ENCODE measurements around the gene CYB561D2. TPM values are rescaled to one million over a fixed set of nuclear protein-coding genes. Genes with fewer than 3 reads are reported as not detected.

CYB561D2 gene
- total and polyA plus RNA-seq, 2 of the 13 experiments (the other 11 are each of a cell fraction or from before 2014, with no cell fraction given), result 11.1 to 17.2 TPM

DNA sequence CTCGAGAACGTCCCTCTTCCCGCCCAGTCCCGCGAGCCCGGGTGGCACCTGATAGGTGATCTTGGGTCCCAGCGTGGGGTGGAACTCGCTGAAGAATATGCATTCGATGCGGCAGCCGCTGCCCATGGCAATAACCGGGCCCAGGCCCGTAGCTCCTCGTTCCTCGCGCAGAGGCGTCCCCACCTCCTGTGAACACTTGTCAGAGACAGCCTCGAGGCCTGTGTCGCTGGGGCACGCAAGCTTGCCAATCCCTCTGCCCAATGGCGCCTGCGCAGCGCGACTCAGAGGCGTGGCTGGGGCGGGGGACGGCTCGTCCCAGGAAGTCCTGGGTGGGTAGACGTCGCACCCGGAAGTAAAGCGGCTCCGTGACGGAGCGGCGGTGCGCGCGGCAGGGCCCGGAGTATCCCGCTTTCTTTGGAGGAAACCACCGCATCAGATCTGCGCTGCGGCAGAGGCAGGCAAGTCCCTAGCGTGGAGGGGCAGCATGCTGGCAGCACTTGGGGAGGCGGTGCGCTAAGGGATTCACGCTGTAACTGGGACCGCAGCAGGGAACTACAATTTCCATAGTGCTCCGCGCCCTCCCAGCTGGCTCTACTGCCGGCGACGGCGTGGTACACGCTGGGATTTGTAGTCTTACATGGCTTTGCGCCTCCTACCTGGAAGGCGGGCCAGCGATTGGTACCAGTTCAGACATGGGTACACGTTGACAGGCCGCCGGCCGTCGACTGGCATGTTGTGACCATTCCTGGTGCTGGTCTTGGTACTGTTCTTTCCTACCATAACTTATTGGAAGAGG, at the start of gene CYB561D2, which contains the start of gene NPRL2 (continued):
- peak in 1 of 2 experiments; percentile 72; a peak in 2 of 4 replicates for TF ChIP-seq POLR2A (IDR thresholded peaks at IDR 0.05; ENCODE audit: insufficient read depth in 1 of 2, low read depth in 2 of 2, low read length in 2 of 2)
- TF ChIP-seq PHF21A (CRISPR knock-in tag; IDR thresholded peaks at IDR 0.05), result no peak
- TF ChIP-seq, protein P1, sequence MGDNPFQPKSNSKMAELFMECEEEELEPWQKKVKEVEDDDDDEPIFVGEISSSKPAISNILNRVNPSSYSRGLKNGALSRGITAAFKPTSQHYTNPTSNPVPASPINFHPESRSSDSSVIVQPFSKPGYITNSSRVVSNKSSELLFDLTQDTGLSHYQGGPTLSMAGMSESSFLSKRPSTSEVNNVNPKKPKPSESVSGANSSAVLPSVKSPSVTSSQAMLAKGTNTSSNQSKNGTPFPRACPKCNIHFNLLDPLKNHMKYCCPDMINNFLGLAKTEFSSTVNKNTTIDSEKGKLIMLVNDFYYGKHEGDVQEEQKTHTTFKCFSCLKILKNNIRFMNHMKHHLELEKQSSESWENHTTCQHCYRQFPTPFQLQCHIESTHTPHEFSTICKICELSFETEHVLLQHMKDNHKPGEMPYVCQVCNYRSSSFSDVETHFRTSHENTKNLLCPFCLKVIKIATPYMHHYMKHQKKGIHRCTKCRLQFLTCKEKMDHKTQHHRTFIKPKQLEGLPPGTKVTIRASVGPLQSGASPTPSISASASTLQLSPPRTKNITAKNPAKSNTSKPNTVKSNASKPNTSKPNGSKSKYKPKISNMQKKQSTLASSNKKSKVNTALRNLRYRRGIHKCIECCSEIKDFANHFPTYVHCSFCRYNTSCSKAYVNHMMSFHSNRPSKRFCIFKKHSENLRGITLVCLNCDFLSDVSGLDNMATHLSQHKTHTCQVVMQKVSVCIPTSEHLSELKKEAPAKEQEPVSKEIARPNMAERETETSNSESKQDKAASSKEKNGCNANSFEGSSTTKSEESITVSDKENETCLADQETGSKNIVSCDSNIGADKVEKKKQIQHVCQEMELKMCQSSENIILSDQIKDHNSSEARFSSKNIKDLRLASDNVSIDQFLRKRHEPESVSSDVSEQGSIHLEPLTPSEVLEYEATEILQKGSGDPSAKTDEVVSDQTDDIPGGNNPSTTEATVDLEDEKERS (CRISPR knock-in tag; IDR thresholded peaks at IDR 0.05), result peak; percentile 95
- TF ChIP-seq ZNF343 (CRISPR knock-in tag; IDR thresholded peaks at IDR 0.05), result peak; percentile 85; the same call in 1 of the 2 replicates
- peak; percentile 72; the same call in 1 of the 2 replicates for TF ChIP-seq MEIS1 (CRISPR knock-in tag; IDR thresholded peaks at IDR 0.05; ENCODE audit: borderline replicate concordance)
- peak; percentile 84 for TF ChIP-seq ZNF614 (CRISPR knock-in tag; IDR thresholded peaks at IDR 0.05; ENCODE audit: borderline replicate concordance)
- TF ChIP-seq, protein P2, sequence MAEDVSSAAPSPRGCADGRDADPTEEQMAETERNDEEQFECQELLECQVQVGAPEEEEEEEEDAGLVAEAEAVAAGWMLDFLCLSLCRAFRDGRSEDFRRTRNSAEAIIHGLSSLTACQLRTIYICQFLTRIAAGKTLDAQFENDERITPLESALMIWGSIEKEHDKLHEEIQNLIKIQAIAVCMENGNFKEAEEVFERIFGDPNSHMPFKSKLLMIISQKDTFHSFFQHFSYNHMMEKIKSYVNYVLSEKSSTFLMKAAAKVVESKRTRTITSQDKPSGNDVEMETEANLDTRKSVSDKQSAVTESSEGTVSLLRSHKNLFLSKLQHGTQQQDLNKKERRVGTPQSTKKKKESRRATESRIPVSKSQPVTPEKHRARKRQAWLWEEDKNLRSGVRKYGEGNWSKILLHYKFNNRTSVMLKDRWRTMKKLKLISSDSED (CRISPR knock-in tag; IDR thresholded peaks at IDR 0.05), result peak; percentile 92; the same call in 1 of the 2 replicates
- no peak; a peak in 1 of 4 replicates for TF ChIP-seq EP300 (IDR thresholded peaks at IDR 0.05; ENCODE audit: low read depth in 2 of 2, low read length in 2 of 2)
- peak; percentile 62; the same call in 1 of the 2 replicates for TF ChIP-seq EP300 (CRISPR knock-in tag; IDR thresholded peaks at IDR 0.05; ENCODE audit: borderline replicate concordance)
- peak; percentile 98 for TF ChIP-seq HCFC1 (IDR thresholded peaks at IDR 0.05; ENCODE audit: low read depth, low read length)
- peak; percentile 99 for TF ChIP-seq SMAD1 (CRISPR knock-in tag; IDR thresholded peaks at IDR 0.05; ENCODE audit: borderline replicate concordance, low read depth)
- TF ChIP-seq MEF2D (CRISPR knock-in tag; IDR thresholded peaks at IDR 0.05), result no peak; the same call in none of the 2 replicates
- TF ChIP-seq TAF15 (IDR thresholded peaks at IDR 0.05; ENCODE audit: low read depth, low read length, poor library complexity, severe bottlenecking), result no peak
- TF ChIP-seq DNMT3B (CRISPR knock-in tag; conservative IDR thresholded peaks at IDR 0.05), result 0 out of 2 replicates have a peak, but pooled peaks have one; percentile 32
- TF ChIP-seq ZNF616 (CRISPR knock-in tag; IDR thresholded peaks at IDR 0.05; ENCODE audit: low read depth), result peak; percentile 97
- no peak for TF ChIP-seq SKI (IDR thresholded peaks at IDR 0.05; ENCODE audit: partially characterized antibody)
- no peak for TF ChIP-seq ELK4 (CRISPR knock-in tag; IDR thresholded peaks at IDR 0.05; ENCODE audit: borderline replicate concordance)
- TF ChIP-seq POLR2AphosphoS2 (IDR thresholded peaks at IDR 0.05; ENCODE audit: low read depth, low read length), result no peak
- peak; percentile 97 for TF ChIP-seq ZNF747 (CRISPR knock-in tag; IDR thresholded peaks at IDR 0.05; ENCODE audit: borderline replicate concordance)
- no peak for TF ChIP-seq ARNT (IDR thresholded peaks at IDR 0.05)
- TF ChIP-seq RAD51 (IDR thresholded peaks at IDR 0.05; ENCODE audit: borderline replicate concordance), result no peak
- TF ChIP-seq MIXL1 (CRISPR knock-in tag; IDR thresholded peaks at IDR 0.05), result peak; percentile 62; the same call in 1 of the 2 replicates
- TF ChIP-seq ZNF136 (CRISPR knock-in tag; IDR thresholded peaks at IDR 0.05; ENCODE audit: low read depth), result no peak
- no peak; the same call in 1 of the 2 replicates for TF ChIP-seq ZNF556 (CRISPR knock-in tag; IDR thresholded peaks at IDR 0.05; ENCODE audit: borderline replicate concordance)
